GM19463 (cell line): Measurements from ENCODE around the gene RALGAPB.
"Not testable (repeated sequence)": the region's sequence is repeated elsewhere in the genome, so short reads cannot be mapped to it uniquely, and the experiment has no call there.

Experiments used
- ATAC-seq: cut with Tn5 transposase; IDR thresholded peaks from one replicate; pipeline ENCODE4 v1.9.1; 2021; ENCODE audit warnings: mild to moderate bottlenecking, moderate library complexity; ENCODE audit not compliant: unreplicated experiment

The RALGAPB gene

GRCh38 chr20:38446441-38447209, 26.0 kb upstream of the RALGAPB start:
- peak; percentile 91 for ATAC-seq

DNA sequence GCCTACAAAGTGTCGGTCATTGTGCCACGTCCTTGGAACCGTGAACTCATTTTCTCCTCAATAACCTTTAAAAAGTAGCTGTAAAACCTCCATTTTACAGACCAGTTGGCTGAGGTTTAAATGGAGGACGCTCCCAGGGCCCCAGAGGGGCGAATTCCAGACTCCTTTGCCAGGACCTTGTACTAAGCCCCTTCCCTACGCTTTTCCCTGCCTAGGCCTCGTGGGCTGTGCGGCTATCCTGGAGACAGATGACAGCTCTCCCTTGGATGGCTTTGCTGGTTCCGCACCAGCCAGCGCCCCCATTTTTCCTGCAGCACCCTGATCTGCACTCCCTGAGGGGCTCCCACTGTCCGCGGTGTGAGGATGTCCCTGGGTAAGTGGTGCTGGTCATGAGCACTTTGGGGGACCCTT, 25.4 kb upstream of the RALGAPB start:
- no peak for ATAC-seq

- ATAC-seq = no peak
Observed at GRCh38 chr20:38447931-38448675, 24.5 kb upstream of the RALGAPB start.

DNA sequence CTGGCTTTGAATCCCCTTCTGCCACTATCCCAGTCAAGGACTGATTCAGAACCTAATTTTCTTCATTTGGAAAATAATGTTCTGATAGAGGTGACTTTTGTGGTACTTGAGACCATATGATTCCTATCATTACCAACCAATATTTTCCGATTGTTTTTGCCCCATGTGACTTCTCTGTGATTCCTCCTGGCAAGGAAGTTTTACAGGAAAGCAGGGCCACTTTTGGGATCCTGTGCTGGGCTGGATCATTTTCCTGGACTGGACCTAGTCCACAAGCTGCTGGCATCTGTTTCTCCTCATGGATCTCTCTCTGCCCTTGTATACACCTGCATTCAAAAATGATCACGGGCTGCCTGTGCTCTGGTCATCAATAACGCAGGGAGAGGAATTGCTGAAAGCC, 23.6 kb upstream of the RALGAPB start:
- no peak for ATAC-seq

DNA sequence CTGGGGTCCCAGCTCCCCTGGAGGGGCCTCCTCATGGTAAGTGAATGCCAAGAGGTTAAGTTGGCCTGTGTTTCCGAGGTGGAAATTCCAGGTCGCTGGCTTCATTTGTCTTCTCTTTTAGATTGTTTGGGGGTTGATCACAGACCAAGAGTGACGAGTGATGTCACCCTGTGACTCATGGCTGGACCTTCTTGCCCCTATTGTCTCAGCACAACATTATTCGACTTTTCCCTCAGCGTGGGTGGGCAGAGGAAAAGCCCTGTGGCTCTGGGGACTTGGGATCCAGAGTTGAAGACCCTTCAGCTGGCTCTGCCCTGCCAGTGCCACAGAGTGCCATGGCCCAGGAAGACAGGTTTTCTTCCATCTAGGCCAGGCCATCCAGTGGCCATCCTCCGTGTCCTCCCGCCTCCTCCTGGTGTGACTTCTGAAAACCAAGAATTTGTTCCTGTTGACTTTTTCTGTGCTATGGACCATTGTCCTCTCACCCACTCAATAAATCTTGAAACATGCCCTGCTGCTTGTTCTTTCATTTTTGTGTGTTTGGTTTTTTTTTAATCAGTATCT, 22.1 kb upstream of the RALGAPB start:
- ATAC-seq = no peak

DNA sequence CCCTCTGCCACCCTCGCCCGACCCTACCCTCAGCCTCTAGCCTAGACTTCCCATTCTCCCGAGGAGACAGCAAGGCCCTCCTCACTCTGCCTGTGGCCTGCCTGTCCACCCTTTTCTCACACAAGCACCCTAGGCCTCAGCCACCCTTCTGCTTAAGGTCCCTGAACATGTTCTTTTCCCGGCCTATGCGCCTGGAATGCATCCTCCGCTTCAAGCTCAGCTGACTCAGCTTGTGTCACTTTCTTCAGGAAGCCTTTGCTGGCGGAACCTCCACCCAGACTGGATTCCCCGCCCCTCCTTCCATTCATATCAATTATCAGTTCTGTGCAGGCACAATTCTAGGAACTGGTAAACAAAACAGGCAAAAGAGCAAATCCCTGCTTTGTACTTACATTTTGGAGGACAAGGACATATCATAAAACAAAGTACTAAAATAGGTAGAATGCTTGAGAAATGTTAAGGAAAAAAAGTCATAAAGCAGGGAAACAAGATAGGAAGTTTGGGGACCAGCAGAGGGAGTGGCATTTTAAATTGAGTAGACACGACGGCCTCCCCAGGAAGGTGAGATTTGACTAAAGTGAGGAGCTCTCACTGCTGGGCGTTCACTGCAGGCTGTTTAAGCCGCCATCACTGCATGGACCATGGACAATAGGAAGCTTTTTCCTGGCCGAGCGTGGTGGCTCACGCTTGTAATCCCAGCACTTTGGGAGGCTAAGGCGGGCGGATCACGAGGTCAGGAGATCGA, 19.6 kb upstream of the RALGAPB start:
- no peak for ATAC-seq

GRCh38 chr20:38453941-38454340, 18.7 kb upstream of the RALGAPB start:
- ATAC-seq = no peak

DNA sequence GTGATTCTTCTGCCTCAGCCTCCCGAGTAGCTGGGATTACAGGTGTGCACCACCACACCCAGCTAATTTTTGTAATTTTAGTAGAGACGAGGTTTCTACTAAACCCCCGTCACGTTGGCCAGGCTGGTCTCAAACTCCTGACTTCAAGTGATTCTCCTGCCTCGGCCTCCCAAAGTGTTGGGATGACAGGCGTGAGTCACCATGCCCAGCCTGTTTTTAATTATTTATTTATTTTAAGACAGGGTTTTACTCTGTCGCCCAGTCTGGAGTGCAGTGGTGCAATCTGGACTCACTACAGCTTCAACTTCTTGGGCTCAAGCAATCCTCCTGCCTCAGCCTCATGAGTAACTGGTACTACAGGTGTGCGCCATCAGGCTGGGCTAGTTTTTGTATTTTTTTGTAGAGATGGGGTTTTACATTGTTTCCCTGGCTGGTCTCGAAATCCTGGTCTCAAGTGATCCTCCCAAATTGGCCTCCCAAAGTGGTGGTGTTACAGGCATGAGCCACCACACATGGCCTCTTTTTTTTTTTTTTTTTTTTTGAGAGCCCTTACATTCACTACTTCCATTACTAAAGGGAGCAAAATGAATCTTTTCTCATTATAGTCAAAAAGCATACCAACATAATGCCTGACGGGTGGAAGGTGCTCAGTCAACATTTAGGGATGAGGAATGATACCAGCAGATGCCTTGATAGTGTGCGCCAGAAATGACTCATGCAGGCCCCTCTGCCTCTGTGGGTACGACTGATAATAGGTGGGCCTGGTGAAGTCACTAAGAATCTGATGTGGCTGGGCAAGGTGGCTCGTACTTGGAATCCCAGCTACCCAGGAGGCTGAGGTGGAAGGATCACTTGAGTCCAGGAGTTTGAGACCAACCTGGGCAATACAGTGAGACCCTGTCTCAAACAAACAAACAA, 17.8 kb upstream of the RALGAPB start:
- no peak for ATAC-seq

DNA sequence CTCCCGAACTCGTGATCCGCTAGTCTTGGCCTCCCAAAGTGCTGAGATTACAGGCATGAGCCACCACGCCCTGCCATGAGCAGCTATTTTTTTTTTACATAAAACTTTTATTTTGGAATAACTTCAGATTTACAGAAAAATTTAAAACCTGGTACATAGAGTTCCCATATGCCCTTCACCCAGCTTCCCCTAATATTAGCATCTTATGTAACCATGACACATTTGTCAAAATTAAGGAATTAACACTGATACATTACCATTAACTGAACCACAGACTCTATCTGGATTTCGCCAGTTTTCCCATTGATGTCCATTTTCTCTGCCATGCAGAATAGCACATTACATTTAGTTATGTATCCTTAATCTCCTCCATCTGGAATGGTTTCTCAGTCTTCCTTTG, 14.3 kb upstream of the RALGAPB start:
- no peak for ATAC-seq

- no peak for ATAC-seq
Observed at GRCh38 chr20:38460040-38460623, 12.5 kb upstream of the RALGAPB start.

DNA sequence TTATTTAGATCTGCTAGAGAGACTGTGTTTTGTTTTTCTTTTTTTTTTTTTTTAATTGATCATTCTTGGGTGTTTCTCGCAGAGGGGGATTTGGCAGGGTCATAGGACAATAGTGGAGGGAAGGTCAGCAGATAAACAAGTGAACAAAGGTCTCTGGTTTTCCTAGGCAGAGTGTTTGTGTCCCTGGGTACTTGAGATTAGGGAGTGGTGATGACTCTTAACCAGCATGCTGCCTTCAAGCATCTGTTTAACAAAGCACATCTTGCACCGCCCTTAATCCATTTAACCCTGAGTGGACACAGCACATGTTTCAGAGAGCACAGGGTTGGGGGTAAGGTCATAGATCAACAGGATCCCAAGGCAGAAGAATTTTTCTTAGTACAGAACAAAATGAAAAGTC, 12.0 kb upstream of the RALGAPB start:
- ATAC-seq = not testable (repeated sequence)

GRCh38 chr20:38461167-38461566, 11.5 kb upstream of the RALGAPB start:
- ATAC-seq = not testable (repeated sequence)

GRCh38 chr20:38461569-38461968, 11.1 kb upstream of the RALGAPB start:
- ATAC-seq = not testable (repeated sequence)

DNA sequence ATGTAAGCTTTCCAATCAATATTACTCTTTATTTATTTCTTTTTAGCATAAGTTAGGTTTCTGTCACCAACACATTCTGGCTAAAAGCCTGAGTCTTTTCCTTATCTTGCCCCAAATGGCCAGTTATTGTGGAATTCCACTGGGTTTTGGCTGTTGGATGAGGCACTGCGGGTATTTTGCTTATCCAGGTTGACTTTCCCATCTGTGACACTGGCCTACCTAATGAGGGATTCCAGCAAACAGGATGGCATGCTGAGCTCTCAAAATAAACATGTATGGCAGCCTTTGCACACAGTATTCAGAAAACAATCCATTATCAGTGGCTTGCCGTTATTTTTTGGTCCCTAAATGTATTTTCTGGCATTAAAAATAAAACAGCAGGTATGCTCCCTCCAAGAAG, 6.5 kb upstream of the RALGAPB start:
- ATAC-seq = no peak

- ATAC-seq = no peak
Observed at GRCh38 chr20:38466983-38467382, 5.7 kb upstream of the RALGAPB start.

- no peak for ATAC-seq
Observed at GRCh38 chr20:38471245-38471644, 1.4 kb upstream of the RALGAPB start.

DNA sequence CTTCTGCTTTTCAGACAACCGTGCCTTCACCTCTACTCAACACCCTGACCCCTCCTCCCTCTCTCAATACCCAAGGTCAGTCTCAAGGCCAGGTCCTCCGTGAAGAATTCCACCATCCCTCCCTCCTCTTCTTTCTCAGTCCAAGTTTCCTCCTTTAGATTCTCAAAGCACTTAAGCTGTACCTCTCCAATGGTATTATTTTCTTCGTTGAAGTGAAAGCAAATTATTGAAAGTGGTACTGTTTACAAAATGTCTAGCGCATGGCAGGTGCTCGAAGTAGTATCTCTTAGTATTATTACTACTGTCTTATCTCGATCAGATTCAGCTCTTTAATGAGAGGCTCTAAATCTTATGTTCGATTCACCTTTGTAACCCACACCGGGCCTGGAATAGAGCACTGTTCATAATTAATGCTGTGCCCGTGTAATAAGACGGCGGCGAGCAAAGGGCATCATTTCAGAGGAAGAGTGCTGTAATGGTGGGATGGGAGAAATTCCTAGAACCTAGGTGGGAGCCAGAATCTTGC, 593 bp upstream of the RALGAPB start:
- ATAC-seq = no peak

DNA sequence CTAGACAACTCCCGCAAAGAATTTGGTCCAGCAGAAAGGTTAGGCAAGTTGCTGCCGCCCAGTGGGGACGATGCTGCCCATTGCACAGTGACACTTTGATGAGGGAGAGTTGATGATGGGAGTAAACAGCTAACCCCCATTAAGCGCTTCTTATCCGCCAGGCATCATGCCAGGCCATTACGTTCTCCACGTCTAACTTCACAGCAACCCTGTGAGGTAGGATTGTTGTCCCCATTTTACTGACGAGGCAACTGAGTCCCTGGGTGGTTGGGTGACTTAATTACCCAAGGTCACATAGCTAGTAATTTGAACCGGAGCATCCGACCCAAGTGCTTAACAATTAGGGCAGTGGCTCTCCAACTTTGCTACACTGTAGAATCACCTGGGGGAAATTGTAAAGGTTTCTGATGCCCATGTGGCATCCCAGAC, 738 bp downstream of the RALGAPB start:
- ATAC-seq = no peak

GRCh38 chr20:38477747-38478146, 5.1 kb downstream of the RALGAPB start:
- no peak for ATAC-seq

DNA sequence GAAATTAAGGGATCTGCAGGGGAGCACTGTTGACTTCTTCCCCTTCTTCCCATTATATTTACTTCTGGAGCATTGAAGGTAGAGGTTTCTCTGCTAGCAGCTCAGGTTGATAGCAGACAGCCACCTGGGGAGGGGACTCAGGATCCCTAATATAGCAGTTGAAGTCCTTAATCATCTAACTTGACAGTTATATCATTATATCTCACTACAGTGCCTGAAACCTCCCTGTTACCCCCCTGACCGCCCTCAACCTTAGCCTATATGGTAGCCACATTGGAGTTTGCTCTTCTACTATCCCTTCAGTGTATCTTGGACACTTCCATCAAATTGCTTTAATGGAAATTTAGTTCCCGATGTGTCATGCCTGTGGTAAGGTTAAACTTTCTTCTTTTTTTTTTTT, 7.0 kb downstream of the RALGAPB start:
- ATAC-seq = no peak
